IMR-90 (cell line): ENCODE data around the gene CST7. TPM values are rescaled to one million over a fixed set of nuclear protein-coding genes. Genes with fewer than 3 reads are reported as not detected.

Source experiments
- ATAC-seq: fragments of 200-7000 bp; cut with Tn5 transposase; 2 replicates; pipeline ENCODE4 v1.9.1; 2020; ENCODE audit warnings: low read depth, mild to moderate bottlenecking, moderate library complexity
- BruUV-seq: library from RNA; stranded (reverse); fragments of 400-500 nt; replicated peaks from 2 replicates; lab custom pipeline; 2021; lab: Mats Ljungman, UMichigan
- CTCF ChIA-PET: fragments of 300-600 bp; formaldehyde crosslinking; extraction: SDS; loops from one replicate; lab custom pipeline; 2021; ENCODE audit warnings: antibody characterized with exemption; lab: Yijun Ruan, JAX
- POLR2A ChIA-PET: fragments of 300-600 bp; sonication (Branson Sonifier 250); formaldehyde crosslinking; loops from one replicate; lab custom pipeline; 2022; ENCODE audit warnings: antibody characterized with exemption; ENCODE audit not compliant: unreplicated experiment; lab: Charles Lee
- DNase-seq: peaks from one replicate; pipeline ENCODE4 v3.0.0; 2013
- H2AFZ ChIP-seq: replicated peaks from 2 replicates; pipeline ENCODE3; 2013; ENCODE audit warnings: low read length, mild to moderate bottlenecking; ENCODE audit not compliant: poor library complexity
- H2AK5ac ChIP-seq: 2 replicates; pipeline ENCODE4 v1.6.1; 2013; ENCODE audit warnings: low read depth, low read length, inconsistent platforms
- H2AK9ac ChIP-seq: replicated peaks from 2 replicates; pipeline ENCODE3; 2013; ENCODE audit warnings: mild to moderate bottlenecking, low read depth, low read length, moderate library complexity; ENCODE audit not compliant: poor library complexity
- H2BK120ac ChIP-seq: 2 replicates; pipeline ENCODE4 v1.6.1; 2013; ENCODE audit warnings: low read depth, low read length, inconsistent platforms
- H2BK15ac ChIP-seq: 3 replicates; pipeline ENCODE4 v1.6.1; 2013; ENCODE audit warnings: low read depth, low read length, inconsistent platforms
- H2BK20ac ChIP-seq: 2 replicates; pipeline ENCODE4 v1.6.1; 2013; ENCODE audit warnings: low read depth, mild to moderate bottlenecking, inconsistent platforms, low read length, moderate library complexity
- H2BK5ac ChIP-seq: 2 replicates; pipeline ENCODE4 v1.6.1; 2013; ENCODE audit warnings: mild to moderate bottlenecking, low read depth, low read length, inconsistent platforms; ENCODE audit not compliant: poor library complexity, severe bottlenecking
- H3K14ac ChIP-seq: replicated peaks from 2 replicates; pipeline ENCODE4 v1.6.1; 2013; ENCODE audit warnings: low read depth, low read length, inconsistent platforms
- H3K18ac ChIP-seq: 2 replicates; pipeline ENCODE4 v1.6.1; 2013; ENCODE audit warnings: low read depth, low read length, control low read depth
- H3K23ac ChIP-seq: 2 replicates; pipeline ENCODE4 v1.6.1; 2013; ENCODE audit warnings: low read depth, low read length, inconsistent platforms
- H3K27ac ChIP-seq: 2 replicates; pipeline ENCODE4 v1.5.1; 2013; ENCODE audit warnings: mild to moderate bottlenecking, control low read depth, low read length; ENCODE audit not compliant: insufficient read depth
- H3K27me3 ChIP-seq: 2 replicates; pipeline ENCODE4 v1.6.1; 2013; ENCODE audit warnings: low read length; ENCODE audit not compliant: control insufficient read depth, insufficient read depth
- H3K36me3 ChIP-seq: 2 replicates; pipeline ENCODE4 v1.6.1; 2013; ENCODE audit warnings: low read length, mixed read lengths; ENCODE audit not compliant: control insufficient read depth, insufficient read depth
- H3K4ac ChIP-seq: 2 replicates; pipeline ENCODE4 v1.6.1; 2013; ENCODE audit warnings: low read depth, low read length, inconsistent platforms
- H3K4me1 ChIP-seq: 2 replicates; pipeline ENCODE4 v1.6.1; 2013; ENCODE audit warnings: low read length, mixed read lengths; ENCODE audit not compliant: control insufficient read depth, insufficient read depth
- H3K4me2 ChIP-seq: 2 replicates; pipeline ENCODE4 v1.6.1; 2013; ENCODE audit warnings: low read depth, mild to moderate bottlenecking, control low read depth, low read length, moderate library complexity
- H3K4me3 ChIP-seq: 2 replicates; pipeline ENCODE4 v1.5.1; 2013; ENCODE audit warnings: low read depth, mild to moderate bottlenecking, control low read depth, low read length, moderate library complexity; ENCODE audit not compliant: insufficient read depth
- H3K56ac ChIP-seq: 2 replicates; pipeline ENCODE4 v1.6.1; 2013; ENCODE audit warnings: low read length, inconsistent platforms; ENCODE audit not compliant: insufficient read depth; ENCODE audit errors: extremely low read depth
- H3K79me1 ChIP-seq, 2 experiments: 2 replicates each; pipeline ENCODE4 v1.6.1; 2013; ENCODE audit warnings: low read length in 2 of 2, inconsistent platforms in 1 of 2, low read depth in 1 of 2
- H3K9ac ChIP-seq: 2 replicates; pipeline ENCODE4 v1.6.1; 2013; ENCODE audit warnings: low read depth, low read length, control low read depth
- H3K9me1 ChIP-seq: 2 replicates; pipeline ENCODE4 v1.6.1; 2013; ENCODE audit warnings: low read length, inconsistent platforms; ENCODE audit not compliant: insufficient read depth
- H3K9me3 ChIP-seq: 2 replicates; pipeline ENCODE4 v1.6.1; 2013; ENCODE audit warnings: low read length; ENCODE audit not compliant: control insufficient read depth, insufficient read depth
- H4K20me1 ChIP-seq: 2 replicates; pipeline ENCODE4 v1.6.1; 2013; ENCODE audit warnings: low read length, inconsistent platforms; ENCODE audit not compliant: insufficient read depth
- H4K5ac ChIP-seq: 2 replicates; pipeline ENCODE4 v1.6.1; 2013; ENCODE audit warnings: mild to moderate bottlenecking, low read depth, low read length, control low read depth
- H4K8ac ChIP-seq, 2 experiments: 2 replicates each; pipeline ENCODE4 v1.6.1; 2013; ENCODE audit warnings: low read depth in 2 of 2, low read length in 2 of 2, control low read depth in 1 of 2, inconsistent platforms in 1 of 2
- H4K91ac ChIP-seq: 2 replicates; pipeline ENCODE4 v1.6.1; 2013; ENCODE audit warnings: low read depth, low read length, inconsistent platforms; ENCODE audit not compliant: insufficient read depth
- CEBPB ChIP-seq: IDR thresholded peaks from 2 replicates; pipeline ENCODE4 v1.6.1; 2012; ENCODE audit warnings: low read depth, low read length, improper control_type of control experiment
- CHD1 ChIP-seq: IDR thresholded peaks from 2 replicates; pipeline ENCODE4 v1.6.1; 2012; ENCODE audit warnings: low read depth, low read length, improper control_type of control experiment
- CTCF ChIP-seq: conservative IDR thresholded peaks from 2 replicates; pipeline ENCODE4 v1.5.1; 2012; ENCODE audit warnings: mild to moderate bottlenecking, low read depth, low read length, improper control_type of control experiment
- MAFK ChIP-seq: IDR thresholded peaks from 2 replicates; pipeline ENCODE4 v1.6.1; 2012; ENCODE audit warnings: low read depth, low read length, improper control_type of control experiment
- MAZ ChIP-seq: IDR thresholded peaks from 2 replicates; pipeline ENCODE4 v1.6.1; 2012; ENCODE audit warnings: low read depth, mild to moderate bottlenecking, low read length, improper control_type of control experiment, moderate library complexity, borderline replicate concordance
- MXI1 ChIP-seq: IDR thresholded peaks from 2 replicates; pipeline ENCODE4 v1.6.1; 2012; ENCODE audit warnings: low read depth, mild to moderate bottlenecking, low read length, moderate library complexity, borderline replicate concordance
- NFE2L2 ChIP-seq: fragments of 150-350 bp; IDR thresholded peaks from 2 replicates; pipeline ENCODE4 v1.6.1; 2016; ENCODE audit warnings: low read depth, mild to moderate bottlenecking, low read length
- POLR2A ChIP-seq: IDR thresholded peaks from 2 replicates; pipeline ENCODE4 v1.6.1; 2012; ENCODE audit warnings: mild to moderate bottlenecking, low read depth, low read length
- RAD21 ChIP-seq: IDR thresholded peaks from 2 replicates; pipeline ENCODE4 v1.6.1; 2012; ENCODE audit warnings: low read length, improper control_type of control experiment
- RCOR1 ChIP-seq: IDR thresholded peaks from 2 replicates; pipeline ENCODE4 v1.6.1; 2012; ENCODE audit warnings: mild to moderate bottlenecking, low read length, improper control_type of control experiment; ENCODE audit not compliant: insufficient replicate concordance
- RFX5 ChIP-seq: IDR thresholded peaks from 2 replicates; pipeline ENCODE4 v1.8.0; 2012; ENCODE audit warnings: low read depth, mild to moderate bottlenecking, low read length, moderate library complexity
- USF2 ChIP-seq: fragments of 150-350 bp; IDR thresholded peaks from 2 replicates; pipeline ENCODE4 v1.6.1; 2017; ENCODE audit warnings: mild to moderate bottlenecking, antibody characterized with exemption, low read length, low read depth
- WGBS, 2 experiments: methylation state at CpG; one replicate each; pipeline versions ENCODE4 v1.1.5 to v1.1.7; 2013; ENCODE audit warnings: missing lambda C conversion rate in 2 of 2; ENCODE audit not compliant: insufficient read length in 1 of 2; ENCODE audit errors: extremely low coverage in 2 of 2; 5-methylcytosine and 5-hydroxymethylcytosine counted together
- dilution Hi-C: fragments of 300-500 bp; cut with HindIII; formaldehyde crosslinking; loops from one replicate; pipeline ENCODE4 v1.14.3; 2018; ENCODE audit warnings: low sequenced_read_pairs; ENCODE audit not compliant: unreplicated experiment
- in situ Hi-C: fragments of 300-500 bp; cut with MboI; formaldehyde crosslinking; loops from 3 replicates; pipeline ENCODE4 v1.14.3; 2019; ENCODE audit warnings: low sequenced_read_pairs, inconsistent platforms, mixed read lengths
- intact Hi-C: fragments of 100-400 bp; cut with micrococcal nuclease; formaldehyde crosslinking; loops from 2 replicates; pipeline ENCODE4 v1.10.0; 2022
- polyA plus RNA-seq, 3 experiments: library from polyadenylated mRNA; depleted of rRNA; stranded (reverse); fragments of >200 nt; gene quantifications; 2 replicates each; pipeline ENCODE4 v1.2.3, GENCODE V29; 2012; ENCODE audit warnings: low replicate concordance in 1 of 3
- total RNA-seq: library from RNA; depleted of rRNA; stranded (reverse); fragments of >200 nt; gene quantifications from 2 replicates; pipeline ENCODE4 v1.2.3, GENCODE V29; 2012

The CST7 gene
- total and polyA plus RNA-seq, 2 of the 4 experiments (the other 2 are of a cell fraction): not detected

- Histone ChIP-seq H3K9me3 (no peaks in the 10 kb centered on the region), H3K9me1 (no peaks in the 10 kb centered on the region), H3K56ac (no peak overlapping the region), H2AFZ (no peak overlapping the region), H4K8ac (no peak overlapping the region), H2AK9ac (no peak overlapping the region), H3K36me3 (no peaks in the 10 kb centered on the region), H2BK120ac (no peak overlapping the region), H4K91ac (no peak overlapping the region), H3K4me3 (no peak overlapping the region), H3K27ac (no peak overlapping the region), H2BK5ac (no peak overlapping the region), H2BK15ac (no peak overlapping the region), H2BK20ac (no peak overlapping the region), H3K23ac (no peak overlapping the region), H3K4ac (no peak overlapping the region), H3K79me1 (peaks cover 0 to 10% of the 10 kb centered on the region in 2 experiments; a peak in 2 of 4 replicates), H3K27me3 (peaks cover 29% of the 10 kb centered on the region), H3K18ac (no peak overlapping the region), H4K5ac (no peak overlapping the region), H3K4me1 (peaks cover 2% of the 10 kb centered on the region; the same call in 1 of the 2 replicates), H4K20me1 (no peaks in the 10 kb centered on the region), H2AK5ac (no peak overlapping the region), H3K14ac (no peak overlapping the region), H3K9ac (no peak overlapping the region), H3K4me2 (no peak overlapping the region)
- dilution Hi-C loops: no loop called here
- POLR2A ChIA-PET: no interaction called here
- BruUV-seq: no TSS peak
- intact Hi-C loops: no loop called here
- CTCF ChIA-PET: interaction anchor here (3.8 kb wide), 1 partner anchor 68 kb away, joined by 28 read pairs; no protein-coding TSS in a partner anchor
- TF ChIP-seq RFX5 (no peak), RAD21 (no peak), USF2 (no peak), MAZ (no peak), MXI1 (no peak), NFE2L2 (no peak), CTCF (no peak), RCOR1 (no peak), CHD1 (no peak), POLR2A (no peak), CEBPB (no peak), MAFK (no peak)
- WGBS, 2 experiments: 58% methylated on average over 3 of the region's 9 CpGs; no CpG with 5 or more reads in 1 of the 2 experiments
- DNase-seq: no peak
- no peak for ATAC-seq
- in situ Hi-C loops: loop anchor here (5.0 to 25.0 kb wide), 5 partner anchors 66 to 866 kb away; partner anchors contain the start of genes NINL and ZNF337
These were observed 47.6 kb downstream of the CST7 start for GRCh38 chr20:24996449-24997377.
